ENCODE results near the gene TCF4.

- TF ChIP-seq GATA2 (CRISPR knock-in tag; IDR thresholded peaks at IDR 0.05) (no peak), CTCF (IDR thresholded peaks at IDR 0.05) (no peak), NRF1 (IDR thresholded peaks at IDR 0.05; ENCODE audit: low read depth, low read length) (no peak), MXI1 (IDR thresholded peaks at IDR 0.05; ENCODE audit: low read depth, low read length) (peak; percentile 13; the same call in 1 of the 2 replicates), SIN3A (IDR thresholded peaks at IDR 0.05; ENCODE audit: borderline replicate concordance, low read depth, low read length) (no peak), RFX5 (IDR thresholded peaks at IDR 0.05; ENCODE audit: low read length) (no peak), RCOR1 (IDR thresholded peaks at IDR 0.05; ENCODE audit: low read length) (no peak), RAD21 (IDR thresholded peaks at IDR 0.05; ENCODE audit: low read length) (no peak), EP300 (IDR thresholded peaks at IDR 0.05; ENCODE audit: borderline replicate concordance in 1 of 2, low read depth in 1 of 2, low read length in 1 of 2) (no peak), POLR2AphosphoS5 (IDR thresholded peaks at IDR 0.05; ENCODE audit: low read depth, low read length) (no peak), MAX (IDR thresholded peaks at IDR 0.05; ENCODE audit: low read depth) (0 out of 2 replicates have a peak, but pooled peaks have one; percentile 19)
Observed at GRCh38 chr18:55406451-55406991, 181.5 kb downstream of the TCF4 start.
